Right lobe of liver (tissue), 6 donors: Measurements from ENCODE around the gene SAXO2. TPM values are rescaled to one million over a fixed set of nuclear protein-coding genes. Genes with fewer than 3 reads are reported as not detected.
"Not testable (repeated sequence)": the region's sequence is repeated elsewhere in the genome, so short reads cannot be mapped to it uniquely, and the experiment has no call there.

Source experiments
- ATAC-seq, 4 donors: fragments of 200-7000 bp; cut with Tn5 transposase; one replicate each; pipeline ENCODE4 v1.9.1; 2020; ENCODE audit warnings: mild to moderate bottlenecking in 4 of 4, moderate library complexity in 4 of 4
- DNase-seq, 3 donors: peaks; one replicate each; pipeline ENCODE4 v3.0.0-alpha.2; 2020
- H3K27ac ChIP-seq, 3 donors: fragments of 200-600 bp; one replicate each; pipeline ENCODE4 v1.8.0; 2022
- H3K27me3 ChIP-seq, 2 donors: fragments of 200-600 bp; one replicate each; pipeline ENCODE4 v1.8.0; 2022
- H3K36me3 ChIP-seq, 4 donors: fragments of 200-600 bp; sonication (generic) in 1 of 4; one replicate each; pipeline versions ENCODE4 v1.5.1 to v1.8.0; 2017 to 2022; ENCODE audit warnings: control low read depth in 1 of 4
- H3K4me1 ChIP-seq, 4 donors: fragments of 200-600 bp; sonication (generic) in 1 of 4; one replicate each; pipeline versions ENCODE4 v1.5.1 to v1.8.0; 2017 to 2022; ENCODE audit warnings: control low read depth in 1 of 4
- H3K4me3 ChIP-seq, 3 donors: fragments of 200-600 bp; one replicate each; pipeline ENCODE4 v1.8.0; 2022
- H3K9me3 ChIP-seq, 4 donors: fragments of 200-600 bp; sonication (generic) in 1 of 4; one replicate each; pipeline versions ENCODE4 v1.5.1 to v1.8.0; 2017 to 2022; ENCODE audit warnings: control low read depth in 1 of 4
- WGBS: methylation state at CpG from one replicate; pipeline ENCODE4 v1.1.6; 2018; ENCODE audit warnings: low coverage, low lambda C conversion rate; ENCODE audit not compliant: insufficient coverage; ENCODE audit errors: missing lambda C conversion rate; 5-methylcytosine and 5-hydroxymethylcytosine counted together
- intact Hi-C, 2 donors: fragments of 100-400 bp; cut with DNase I; formaldehyde crosslinking; loops; one replicate each; pipeline versions ENCODE4 v1.11.2 to v1.14.1; 2022
- total RNA-seq, 6 experiments: library from RNA; depleted of rRNA in 2 of 6; stranded (reverse); fragments of >200 nt in 2 of 6; fragmentation: NEBNext Ultra II Directional in 3 of 6; extraction: Animal tissue kit (Norgen Biotek cat#: 25700) in 3 of 6; gene quantifications; one replicate each; pipeline versions ENCODE4 v1.1.0 to v1.2.4, GENCODE V29; 2016 to 2023
- TF ChIP-seq, protein P1 (sequence below), 4 donors: fragments of 200-600 bp in 3 of 4; fragments of 450-650 bp in 1 of 4; IDR thresholded peaks; one replicate each; pipeline versions ENCODE4 v1.5.1 to v1.8.0; 2016 to 2022; ENCODE audit warnings: antibody characterized with exemption in 4 of 4, mild to moderate bottlenecking in 2 of 4
- donor health status: DM: no; HTN: yes; CAD: no.
- donor health status: DM: no; HTN: no; CAD: no.
- donor health status: DM: no; HTN: no; CAD: no.
- donor health status: DM: no; HTN: yes; CAD: no.
- donor health status: DM: no; HTN: yes; CAD: no.

SAXO2 gene
- total RNA-seq, 6 experiments from 2014 or later = 0.06 to 1.1 (median 0.26) TPM; not detected in 1

- not testable (repeated sequence) for DNase-seq, H3K4me3 ChIP-seq, ATAC-seq
Measured at GRCh38 chr15:82320861-82321260, 58.2 kb downstream of the SAXO2 start.

GRCh38 chr15:82322488-82322887, 59.9 kb downstream of the SAXO2 start:
- H3K36me3 ChIP-seq, ATAC-seq, H3K4me3 ChIP-seq, H3K9me3 ChIP-seq, H3K4me1 ChIP-seq, intact Hi-C loops, H3K27me3 ChIP-seq, H3K27ac ChIP-seq, DNase-seq: not testable (repeated sequence)
- WGBS = no CpG with 5 or more reads among the region's 10 CpGs

More at GRCh38 chr15:82320861-82321260, 58.2 kb downstream of the SAXO2 start:
- intact Hi-C loops, H3K36me3 ChIP-seq, H3K4me1 ChIP-seq, H3K9me3 ChIP-seq, H3K27me3 ChIP-seq, H3K27ac ChIP-seq: not testable (repeated sequence)
- WGBS = no CpG with 5 or more reads among the region's 6 CpGs

DNA sequence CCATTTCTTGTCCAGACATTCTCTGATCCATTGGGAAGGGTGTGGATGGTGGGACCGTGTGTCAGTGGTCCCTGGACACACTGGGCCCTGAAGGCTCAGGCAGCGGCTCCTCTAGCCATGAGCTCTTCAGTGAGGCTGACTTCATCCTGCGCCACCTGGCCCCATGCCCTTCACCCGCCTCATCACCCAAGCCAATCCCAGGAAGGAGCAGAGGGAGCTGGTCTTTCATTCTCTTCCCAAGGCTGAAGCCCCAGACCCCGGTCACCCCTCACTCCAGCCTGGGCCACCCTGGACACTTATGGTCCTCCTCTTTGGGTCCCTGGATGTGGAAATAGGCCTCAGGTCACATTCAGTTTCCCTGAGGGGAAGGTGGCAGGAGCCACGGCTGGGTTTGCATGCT, 62.2 kb downstream of the SAXO2 start:
- H3K27ac ChIP-seq, H3K27me3 ChIP-seq, DNase-seq, ATAC-seq, H3K36me3 ChIP-seq, H3K4me3 ChIP-seq, intact Hi-C loops, H3K9me3 ChIP-seq, H3K4me1 ChIP-seq: not testable (repeated sequence)
- no CpG with 5 or more reads among the region's 6 CpGs for WGBS

- WGBS = no CpG with 5 or more reads among the region's 10 CpGs
- H3K36me3 ChIP-seq, H3K4me3 ChIP-seq, intact Hi-C loops, H3K9me3 ChIP-seq, H3K4me1 ChIP-seq, H3K27me3 ChIP-seq, DNase-seq, ATAC-seq, H3K27ac ChIP-seq: not testable (repeated sequence)
Measured at GRCh38 chr15:82325646-82326045, 63.0 kb downstream of the SAXO2 start.

DNA sequence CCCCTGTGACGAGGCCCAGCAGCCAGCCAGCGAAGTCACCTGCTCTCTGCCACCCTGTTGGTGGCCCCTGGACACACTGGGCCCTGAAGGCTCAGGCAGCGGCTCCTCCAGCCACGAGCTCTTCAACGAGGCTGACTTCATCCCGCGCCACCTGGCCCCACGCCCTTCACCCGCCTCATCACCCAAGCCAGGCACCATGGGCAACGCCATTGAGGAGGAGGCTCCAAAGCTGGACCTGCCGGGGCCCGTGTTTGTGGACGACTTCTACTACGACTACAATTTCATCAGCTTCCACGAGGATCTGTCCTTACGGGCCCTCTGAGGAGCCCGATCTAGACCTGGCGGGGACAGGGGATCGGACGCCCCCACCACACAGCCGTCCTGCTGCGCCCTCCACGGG, 64.3 kb downstream of the SAXO2 start:
- H3K36me3 ChIP-seq, ATAC-seq, H3K27ac ChIP-seq, DNase-seq, H3K9me3 ChIP-seq, H3K4me3 ChIP-seq, H3K27me3 ChIP-seq, H3K4me1 ChIP-seq, intact Hi-C loops: not testable (repeated sequence)
- WGBS = 92% methylated on average over 8 of the region's 23 CpGs

DNA sequence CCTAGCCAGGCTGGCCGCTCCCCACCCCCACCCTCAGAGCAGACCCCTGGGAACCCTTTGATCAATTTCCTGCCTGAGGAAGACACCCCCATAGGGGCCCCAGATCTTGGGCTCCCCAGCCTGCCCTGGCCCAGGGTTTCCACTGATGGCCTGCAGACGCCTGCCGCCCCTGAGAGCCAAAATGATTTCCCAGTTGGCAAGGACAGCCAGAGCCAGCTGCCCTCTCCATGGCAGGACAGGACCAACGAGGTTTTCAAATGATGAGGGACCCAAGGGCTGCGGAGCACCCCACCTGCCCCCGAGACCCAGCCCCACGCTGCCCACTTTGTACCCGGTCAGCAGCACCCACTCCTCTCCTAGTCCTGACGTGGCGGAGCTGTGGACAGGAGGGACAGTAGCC, 64.8 kb downstream of the SAXO2 start:
- H3K4me1 ChIP-seq, H3K27me3 ChIP-seq, ATAC-seq, H3K36me3 ChIP-seq, H3K27ac ChIP-seq, DNase-seq, intact Hi-C loops, H3K9me3 ChIP-seq, H3K4me3 ChIP-seq: not testable (repeated sequence)
- 78% methylated on average over 2 of the region's 10 CpGs for WGBS

DNA sequence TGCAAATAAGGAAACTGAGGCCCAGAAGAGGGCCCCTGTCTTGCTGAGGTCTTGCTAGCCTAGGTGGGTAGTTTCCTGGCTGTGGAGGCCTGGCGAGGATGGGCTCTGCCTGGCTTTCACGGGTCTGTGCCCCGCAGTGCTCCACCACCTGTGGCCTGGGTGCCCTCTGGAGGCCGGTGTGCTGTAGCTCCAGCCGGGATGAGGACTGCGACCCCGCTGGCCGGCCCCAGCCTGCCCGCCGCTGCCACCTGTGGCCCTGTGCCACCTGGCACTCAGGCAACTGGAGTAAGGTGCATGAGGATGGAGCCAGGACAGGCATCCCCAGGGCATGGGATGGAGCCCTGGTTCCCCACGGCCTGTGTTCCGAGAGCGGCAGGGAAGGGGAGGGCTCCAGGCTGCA, 66.4 kb downstream of the SAXO2 start:
- H3K4me1 ChIP-seq, H3K27ac ChIP-seq, H3K36me3 ChIP-seq, intact Hi-C loops, H3K4me3 ChIP-seq, DNase-seq, H3K9me3 ChIP-seq, H3K27me3 ChIP-seq: not testable (repeated sequence)
- peak; percentile 55 to 78 (median 62) for ATAC-seq
- TF ChIP-seq, protein P1, sequence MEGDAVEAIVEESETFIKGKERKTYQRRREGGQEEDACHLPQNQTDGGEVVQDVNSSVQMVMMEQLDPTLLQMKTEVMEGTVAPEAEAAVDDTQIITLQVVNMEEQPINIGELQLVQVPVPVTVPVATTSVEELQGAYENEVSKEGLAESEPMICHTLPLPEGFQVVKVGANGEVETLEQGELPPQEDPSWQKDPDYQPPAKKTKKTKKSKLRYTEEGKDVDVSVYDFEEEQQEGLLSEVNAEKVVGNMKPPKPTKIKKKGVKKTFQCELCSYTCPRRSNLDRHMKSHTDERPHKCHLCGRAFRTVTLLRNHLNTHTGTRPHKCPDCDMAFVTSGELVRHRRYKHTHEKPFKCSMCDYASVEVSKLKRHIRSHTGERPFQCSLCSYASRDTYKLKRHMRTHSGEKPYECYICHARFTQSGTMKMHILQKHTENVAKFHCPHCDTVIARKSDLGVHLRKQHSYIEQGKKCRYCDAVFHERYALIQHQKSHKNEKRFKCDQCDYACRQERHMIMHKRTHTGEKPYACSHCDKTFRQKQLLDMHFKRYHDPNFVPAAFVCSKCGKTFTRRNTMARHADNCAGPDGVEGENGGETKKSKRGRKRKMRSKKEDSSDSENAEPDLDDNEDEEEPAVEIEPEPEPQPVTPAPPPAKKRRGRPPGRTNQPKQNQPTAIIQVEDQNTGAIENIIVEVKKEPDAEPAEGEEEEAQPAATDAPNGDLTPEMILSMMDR (IDR thresholded peaks at IDR 0.05) = peak in 1 of 4 donors; percentile 8
- no CpG with 5 or more reads among the region's 13 CpGs for WGBS

DNA sequence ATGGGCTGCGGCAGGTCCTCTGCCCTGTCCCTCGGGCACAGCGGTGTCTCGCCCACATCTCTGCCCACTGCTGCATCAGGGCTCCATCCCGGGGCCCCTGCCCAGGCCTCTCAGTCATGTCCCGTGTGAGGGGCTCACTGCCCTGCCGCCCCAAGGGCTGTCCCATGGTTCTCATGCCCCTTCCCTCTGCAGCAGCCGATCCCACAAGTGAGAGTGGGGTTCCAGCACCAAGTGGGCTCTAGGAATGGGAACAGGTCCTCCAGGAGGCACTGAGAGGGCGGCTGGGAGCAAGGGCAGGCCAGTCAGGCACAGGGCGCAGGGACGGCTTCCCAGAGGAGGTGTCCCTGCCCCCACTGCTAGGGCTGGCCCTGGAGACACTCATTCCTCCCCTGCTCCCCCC, 68.3 kb downstream of the SAXO2 start:
- H3K27me3 ChIP-seq, ATAC-seq, H3K27ac ChIP-seq, DNase-seq, intact Hi-C loops, H3K4me3 ChIP-seq, H3K36me3 ChIP-seq, H3K9me3 ChIP-seq, H3K4me1 ChIP-seq: not testable (repeated sequence)
- WGBS = 80% methylated on average over 1 of the region's 11 CpGs

- DNase-seq, intact Hi-C loops, H3K27me3 ChIP-seq, H3K27ac ChIP-seq, ATAC-seq, H3K9me3 ChIP-seq, H3K4me3 ChIP-seq, H3K36me3 ChIP-seq, H3K4me1 ChIP-seq: not testable (repeated sequence)
- WGBS = no CpG with 5 or more reads among the region's 3 CpGs
Measured at GRCh38 chr15:82331576-82332304, 69.1 kb downstream of the SAXO2 start.

DNA sequence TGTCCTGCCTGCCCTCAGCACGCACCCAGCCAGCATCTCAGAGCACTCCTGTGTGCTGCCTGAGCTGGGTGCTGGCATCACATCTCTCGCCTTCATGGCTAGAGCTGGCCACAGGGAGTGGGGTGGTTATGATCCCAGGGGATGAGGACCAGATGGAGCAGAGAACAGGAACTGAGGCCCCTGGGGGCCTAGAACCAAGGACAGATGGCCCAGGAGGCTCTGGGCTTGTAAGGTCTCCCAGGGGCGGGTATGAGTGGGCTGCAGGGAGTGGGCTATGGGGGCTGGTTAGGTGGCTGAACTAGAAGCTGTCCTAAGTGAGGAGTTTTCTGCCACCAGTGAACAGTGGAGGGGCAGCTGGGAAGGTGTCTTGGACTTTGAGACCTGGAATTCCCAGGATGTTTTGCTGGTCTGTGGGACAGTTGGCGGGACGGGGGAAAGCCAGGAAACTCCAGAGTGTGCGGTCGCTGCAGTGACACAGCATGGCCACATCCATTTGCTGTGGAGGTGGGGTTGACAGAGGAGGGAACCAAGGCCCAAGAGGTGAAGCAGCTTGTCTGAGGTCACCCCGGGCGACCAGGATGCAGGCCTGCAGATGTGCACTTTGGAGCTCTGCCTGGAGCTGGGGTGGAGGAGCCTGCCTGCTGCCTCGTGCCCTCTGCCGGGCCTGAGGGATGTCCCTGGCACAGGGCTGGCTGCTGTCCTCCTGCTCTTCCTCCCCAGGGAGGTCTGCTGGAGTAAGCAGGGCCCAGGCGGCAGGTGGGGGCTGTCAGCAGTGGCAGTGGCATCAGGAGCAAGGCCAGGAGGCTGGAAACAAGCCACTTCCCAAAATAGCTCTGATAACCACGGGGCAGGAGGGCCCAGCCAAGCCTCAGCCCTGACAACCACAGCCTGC, 70.3 kb downstream of the SAXO2 start:
- H3K4me3 ChIP-seq, H3K27ac ChIP-seq, H3K36me3 ChIP-seq, H3K9me3 ChIP-seq, H3K4me1 ChIP-seq, intact Hi-C loops, H3K27me3 ChIP-seq: not testable (repeated sequence)
- ATAC-seq = peak; percentile 16 to 73 (median 58)
- peak in 1 of 3 donors; percentile 56 for DNase-seq
- no CpG with 5 or more reads among the region's 13 CpGs for WGBS
